Measurements from ENCODE around the gene PAOX.

DNA sequence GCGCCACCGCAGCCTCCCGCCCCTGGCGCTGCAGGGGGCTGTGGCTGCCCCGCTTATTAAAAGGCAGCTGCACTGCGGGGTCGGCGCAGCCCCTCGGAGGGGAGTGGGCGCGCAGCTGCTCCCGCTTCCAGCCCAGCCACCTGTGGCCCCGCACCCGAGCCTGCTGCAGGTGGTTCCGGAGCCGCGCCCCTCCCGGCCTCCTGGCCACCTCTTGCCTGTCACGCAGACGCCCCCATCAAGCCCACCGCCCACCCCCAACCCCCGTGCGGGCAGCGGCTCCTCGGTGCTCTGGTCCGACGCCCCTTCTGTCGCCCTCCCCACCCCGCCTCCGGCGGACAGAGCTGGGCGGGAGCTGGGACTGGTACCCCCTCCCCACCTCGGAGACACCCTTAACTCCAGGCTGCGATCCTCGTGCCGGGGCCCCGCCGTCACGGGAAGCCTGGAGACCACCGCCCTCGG, 42.9 kb upstream of the PAOX start:
- TF ChIP-seq, protein P1, sequence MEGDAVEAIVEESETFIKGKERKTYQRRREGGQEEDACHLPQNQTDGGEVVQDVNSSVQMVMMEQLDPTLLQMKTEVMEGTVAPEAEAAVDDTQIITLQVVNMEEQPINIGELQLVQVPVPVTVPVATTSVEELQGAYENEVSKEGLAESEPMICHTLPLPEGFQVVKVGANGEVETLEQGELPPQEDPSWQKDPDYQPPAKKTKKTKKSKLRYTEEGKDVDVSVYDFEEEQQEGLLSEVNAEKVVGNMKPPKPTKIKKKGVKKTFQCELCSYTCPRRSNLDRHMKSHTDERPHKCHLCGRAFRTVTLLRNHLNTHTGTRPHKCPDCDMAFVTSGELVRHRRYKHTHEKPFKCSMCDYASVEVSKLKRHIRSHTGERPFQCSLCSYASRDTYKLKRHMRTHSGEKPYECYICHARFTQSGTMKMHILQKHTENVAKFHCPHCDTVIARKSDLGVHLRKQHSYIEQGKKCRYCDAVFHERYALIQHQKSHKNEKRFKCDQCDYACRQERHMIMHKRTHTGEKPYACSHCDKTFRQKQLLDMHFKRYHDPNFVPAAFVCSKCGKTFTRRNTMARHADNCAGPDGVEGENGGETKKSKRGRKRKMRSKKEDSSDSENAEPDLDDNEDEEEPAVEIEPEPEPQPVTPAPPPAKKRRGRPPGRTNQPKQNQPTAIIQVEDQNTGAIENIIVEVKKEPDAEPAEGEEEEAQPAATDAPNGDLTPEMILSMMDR (IDR thresholded peaks at IDR 0.05): no peak
- TF ChIP-seq POLR2A (IDR thresholded peaks at IDR 0.05): no peak
